OCI-LY7 (cell line): ENCODE data around the gene CFAP54. TPM values are rescaled to one million over a fixed set of nuclear protein-coding genes. Genes with fewer than 3 reads are reported as not detected.

Source experiments
- BruUV-seq: library from RNA; stranded (reverse); fragments of 400-500 nt; replicated peaks from 2 replicates; lab custom pipeline; 2021; lab: Mats Ljungman, UMichigan
- CTCF ChIA-PET: fragments of 300-600 bp; sonication (Branson Sonifier 250); formaldehyde crosslinking; loops from one replicate; lab custom pipeline; 2022; ENCODE audit warnings: antibody characterized with exemption; ENCODE audit not compliant: unreplicated experiment; lab: Charles Lee
- POLR2A ChIA-PET: fragments of 300-600 bp; sonication (Branson Sonifier 250); formaldehyde crosslinking; loops from one replicate; lab custom pipeline; 2022; ENCODE audit warnings: antibody characterized with exemption; lab: Charles Lee
- DNase-seq: peaks from one replicate; pipeline ENCODE4 v3.0.0-alpha.2; 2015; ENCODE audit warnings: low spot score
- H2AFZ ChIP-seq: fragments of 200-600 bp; sonication (generic), shearing (Covaris generic); 2 replicates; pipeline ENCODE4 v1.6.1; 2014; ENCODE audit warnings: mild to moderate bottlenecking, antibody characterized with exemption, low read length, moderate library complexity
- H3K27ac ChIP-seq: fragments of 200-600 bp; sonication (generic); 2 replicates; pipeline ENCODE4 v1.5.1; 2014; ENCODE audit warnings: mixed run types, low read depth, mild to moderate bottlenecking, moderate library complexity, low read length, inconsistent platforms; ENCODE audit not compliant: poor library complexity, severe bottlenecking
- H3K36me3 ChIP-seq: fragments of 200-600 bp; sonication (generic); 2 replicates; pipeline ENCODE4 v1.6.1; 2014; ENCODE audit warnings: mild to moderate bottlenecking, antibody characterized with exemption, low read length, moderate library complexity, mixed read lengths; ENCODE audit not compliant: insufficient read depth
- H3K4me1 ChIP-seq: fragments of 200-600 bp; sonication (generic); 2 replicates; pipeline ENCODE4 v1.5.1; 2014; ENCODE audit warnings: mild to moderate bottlenecking, low read length; ENCODE audit not compliant: insufficient read depth, poor library complexity, severe bottlenecking
- H3K4me2 ChIP-seq: fragments of 200-600 bp; sonication (generic); 2 replicates; pipeline ENCODE4 v1.6.1; 2014; ENCODE audit warnings: mild to moderate bottlenecking, low read length
- H3K4me3 ChIP-seq: fragments of 200-600 bp; sonication (generic); 2 replicates; pipeline ENCODE4 v1.5.1; 2014; ENCODE audit warnings: mild to moderate bottlenecking, low read depth, low read length; ENCODE audit not compliant: poor library complexity, severe bottlenecking
- H3K79me2 ChIP-seq: fragments of 200-600 bp; sonication (generic); 2 replicates; pipeline ENCODE4 v1.6.1; 2016; ENCODE audit warnings: low read depth, mild to moderate bottlenecking, low read length, moderate library complexity, mixed read lengths; ENCODE audit not compliant: insufficient read depth
- H3K9me2 ChIP-seq: fragments of 200-600 bp; sonication (generic); 2 replicates; pipeline ENCODE4 v1.6.1; 2016; ENCODE audit warnings: mild to moderate bottlenecking, low read length, mixed read lengths; ENCODE audit not compliant: insufficient read depth
- H3K9me3 ChIP-seq: fragments of 200-600 bp; sonication (generic); 2 replicates; pipeline ENCODE4 v1.6.1; 2014; ENCODE audit warnings: mild to moderate bottlenecking, mixed run types, low read length, mixed read lengths
- H4K20me1 ChIP-seq: fragments of 200-600 bp; sonication (generic); 2 replicates; pipeline ENCODE4 v1.6.1; 2014; ENCODE audit warnings: mild to moderate bottlenecking, antibody characterized with exemption, low read length, moderate library complexity, mixed read lengths; ENCODE audit not compliant: insufficient read depth
- EZH2phosphoT487 ChIP-seq: fragments of 200-600 bp; sonication (generic); IDR thresholded peaks from 2 replicates; pipeline ENCODE4 v1.6.1; 2018; ENCODE audit warnings: low read depth, borderline replicate concordance, mild to moderate bottlenecking, mixed run types, antibody characterized with exemption, low read length, moderate library complexity, mixed read lengths
- intact Hi-C: fragments of 100-400 bp; cut with micrococcal nuclease; formaldehyde crosslinking; loops from one replicate; pipeline ENCODE4 v1.10.0; 2022; ENCODE audit not compliant: unreplicated experiment
- total RNA-seq, 2 experiments: library from RNA; depleted of rRNA in 1 of 2; stranded (reverse); fragments of >200 nt in 1 of 2; shearing (Covaris generic) in 1 of 2; gene quantifications; 2 replicates each; pipeline ENCODE4 v1.2.3, GENCODE V29; 2014 to 2022
- TF ChIP-seq, protein P1 (sequence below): fragments of 200-600 bp; sonication (generic); conservative IDR thresholded peaks from 2 replicates; pipeline ENCODE4 v1.5.1; 2014; ENCODE audit warnings: mild to moderate bottlenecking, antibody characterized with exemption, low read length, moderate library complexity, mixed read lengths

Gene CFAP54
- total RNA-seq, 2 experiments from 2014 or later, result 0.53 TPM; not detected in 1

- no TSS peak for BruUV-seq
- no peak for DNase-seq
- Histone ChIP-seq H3K9me2 (no peaks in the 10 kb centered on the region), H3K36me3 (no peaks in the 10 kb centered on the region), H3K4me2 (no peak overlapping the region), H3K4me3 (no peak overlapping the region), H2AFZ (no peak overlapping the region), H3K4me1 (no peaks in the 10 kb centered on the region), H3K79me2 (no peaks in the 10 kb centered on the region), H3K27ac (no peak overlapping the region), H4K20me1 (no peaks in the 10 kb centered on the region), H3K9me3 (no peaks in the 10 kb centered on the region)
- no peak for TF ChIP-seq EZH2phosphoT487
- TF ChIP-seq, protein P1, sequence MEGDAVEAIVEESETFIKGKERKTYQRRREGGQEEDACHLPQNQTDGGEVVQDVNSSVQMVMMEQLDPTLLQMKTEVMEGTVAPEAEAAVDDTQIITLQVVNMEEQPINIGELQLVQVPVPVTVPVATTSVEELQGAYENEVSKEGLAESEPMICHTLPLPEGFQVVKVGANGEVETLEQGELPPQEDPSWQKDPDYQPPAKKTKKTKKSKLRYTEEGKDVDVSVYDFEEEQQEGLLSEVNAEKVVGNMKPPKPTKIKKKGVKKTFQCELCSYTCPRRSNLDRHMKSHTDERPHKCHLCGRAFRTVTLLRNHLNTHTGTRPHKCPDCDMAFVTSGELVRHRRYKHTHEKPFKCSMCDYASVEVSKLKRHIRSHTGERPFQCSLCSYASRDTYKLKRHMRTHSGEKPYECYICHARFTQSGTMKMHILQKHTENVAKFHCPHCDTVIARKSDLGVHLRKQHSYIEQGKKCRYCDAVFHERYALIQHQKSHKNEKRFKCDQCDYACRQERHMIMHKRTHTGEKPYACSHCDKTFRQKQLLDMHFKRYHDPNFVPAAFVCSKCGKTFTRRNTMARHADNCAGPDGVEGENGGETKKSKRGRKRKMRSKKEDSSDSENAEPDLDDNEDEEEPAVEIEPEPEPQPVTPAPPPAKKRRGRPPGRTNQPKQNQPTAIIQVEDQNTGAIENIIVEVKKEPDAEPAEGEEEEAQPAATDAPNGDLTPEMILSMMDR, result no peak
- intact Hi-C loops, result no loop called here
- ChIA-PET CTCF (no interaction called here), POLR2A (no interaction called here)
Measured at GRCh38 chr12:96812153-96812552, 322.8 kb downstream of the CFAP54 start.

DNA sequence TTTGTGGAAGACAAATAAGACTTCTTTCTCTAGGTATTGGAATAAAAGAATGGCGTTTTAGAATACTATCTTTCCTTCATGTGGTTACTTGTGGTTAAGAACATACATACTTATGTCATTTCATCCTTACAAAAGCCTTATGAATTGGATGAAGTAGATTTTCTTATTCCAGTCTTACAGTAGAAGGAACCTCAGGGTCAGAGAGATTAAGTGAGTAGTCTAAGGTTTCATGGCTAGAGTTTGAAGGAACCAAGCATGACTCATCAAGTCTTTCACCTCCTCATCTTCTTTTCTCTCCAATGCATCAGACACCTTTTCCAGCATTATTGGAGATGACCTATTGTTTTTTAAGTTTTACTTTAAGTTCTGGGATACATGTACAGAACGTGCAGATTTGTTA lies 324.8 kb downstream of the CFAP54 start:
- intact Hi-C loops, result no loop called here
- no peaks in the 10 kb centered on the region for H3K9me2 ChIP-seq
- no peak overlapping the region for H2AFZ ChIP-seq
- BruUV-seq, result no TSS peak
- TF ChIP-seq, protein P1, result no peak
- no peak for TF ChIP-seq EZH2phosphoT487
- H3K4me2 ChIP-seq, result no peak overlapping the region
- no peaks in the 10 kb centered on the region for H3K9me3 ChIP-seq
- no peaks in the 10 kb centered on the region for H3K79me2 ChIP-seq
- DNase-seq, result no peak
- H3K36me3 ChIP-seq, result no peaks in the 10 kb centered on the region
- CTCF ChIA-PET, result no interaction called here
- H3K4me1 ChIP-seq, result no peaks in the 10 kb centered on the region
- POLR2A ChIA-PET, result no interaction called here
- no peak overlapping the region for H3K27ac ChIP-seq
- H4K20me1 ChIP-seq, result no peaks in the 10 kb centered on the region
- H3K4me3 ChIP-seq, result no peak overlapping the region

DNA sequence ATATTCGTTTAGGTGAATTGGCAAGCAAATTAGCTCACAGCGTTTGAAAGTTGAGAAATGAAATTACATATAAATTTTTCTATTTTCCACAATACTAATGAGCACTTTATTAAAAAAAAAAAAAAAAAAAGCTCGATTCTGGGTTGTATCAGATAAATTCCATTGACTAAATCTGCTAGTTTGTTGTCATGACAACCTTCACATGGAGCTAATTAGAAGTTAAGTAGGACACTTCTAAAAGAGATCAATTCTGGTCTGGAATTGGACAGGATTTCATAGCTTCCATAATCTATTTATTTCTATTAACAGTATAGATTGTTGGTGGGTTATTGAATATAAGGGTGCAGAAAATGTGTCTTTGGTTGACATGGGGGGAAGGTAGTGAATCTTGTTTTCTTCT lies 332.2 kb downstream of the CFAP54 start:
- H3K4me1 ChIP-seq, result no peaks in the 10 kb centered on the region
- no peaks in the 10 kb centered on the region for H3K9me3 ChIP-seq
- no peak for DNase-seq
- CTCF ChIA-PET, result no interaction called here
- intact Hi-C loops, result no loop called here
- H3K27ac ChIP-seq, result no peak overlapping the region
- no peaks in the 10 kb centered on the region for H3K79me2 ChIP-seq
- no peak overlapping the region for H3K4me3 ChIP-seq
- TF ChIP-seq, protein P1, result no peak
- TF ChIP-seq EZH2phosphoT487, result no peak
- H3K36me3 ChIP-seq, result no peaks in the 10 kb centered on the region
- no peaks in the 10 kb centered on the region for H3K9me2 ChIP-seq
- no peak overlapping the region for H2AFZ ChIP-seq
- POLR2A ChIA-PET, result interaction anchor here (0.6 to 0.7 kb wide), 2 partner anchors 1373 to 1717 kb away, joined by 3 to 4 read pairs; no protein-coding TSS in a partner anchor
- BruUV-seq, result no TSS peak
- H4K20me1 ChIP-seq, result no peaks in the 10 kb centered on the region
- H3K4me2 ChIP-seq, result no peak overlapping the region
